ENCODE results near the gene SSH2. TPM values are rescaled to one million over a fixed set of nuclear protein-coding genes. Genes with fewer than 3 reads are reported as not detected.

SSH2 gene
- total and polyA plus RNA-seq, 2 of the 13 experiments (the other 11 are each of a cell fraction or from before 2014, with no cell fraction given) = 6.0 to 6.4 TPM

DNA sequence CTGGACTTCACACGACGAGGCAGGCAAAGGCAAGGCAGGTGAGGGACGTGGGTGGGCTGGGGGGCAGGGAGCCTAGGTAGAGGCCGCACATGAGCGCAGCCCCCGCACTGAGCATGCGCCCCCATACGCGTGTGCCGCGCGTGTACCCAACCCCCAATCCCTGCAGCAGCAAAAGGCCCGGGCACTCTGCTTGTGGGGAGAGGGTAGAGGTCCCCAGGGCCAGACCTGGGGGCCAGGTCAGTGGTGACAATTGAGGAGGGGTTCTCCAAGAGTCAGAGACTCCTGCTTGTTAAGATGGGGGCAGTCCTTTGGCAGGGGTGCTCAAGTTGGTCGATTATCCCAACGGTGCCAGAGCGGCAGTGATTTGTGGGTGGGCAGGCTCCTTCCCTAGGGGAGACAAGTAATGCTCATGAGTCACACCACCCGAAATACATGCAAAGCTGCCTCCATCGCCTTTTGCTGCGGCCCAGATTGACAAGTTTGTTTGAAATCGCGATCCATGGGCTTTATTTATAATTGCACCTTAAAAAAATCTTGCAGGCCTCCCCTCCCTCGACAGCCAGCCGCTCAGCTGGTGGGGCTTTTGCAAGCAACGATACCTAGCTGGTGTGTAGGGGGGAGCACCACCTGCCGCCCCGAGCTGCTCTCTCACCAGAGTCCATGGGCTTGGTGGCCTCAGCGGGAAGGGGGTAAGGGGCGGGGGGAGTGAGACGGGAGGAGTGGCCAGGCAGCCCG lies 339.4 kb downstream of the SSH2 start (continued):
- TF ChIP-seq TAF1 (CRISPR knock-in tag; IDR thresholded peaks at IDR 0.05) (no peak), SMAD9 (CRISPR knock-in tag; IDR thresholded peaks at IDR 0.05) (no peak), MBNL3 (CRISPR knock-in tag; conservative IDR thresholded peaks at IDR 0.05) (no peak), ZNF335 (CRISPR knock-in tag; IDR thresholded peaks at IDR 0.05) (no peak), YY1 (IDR thresholded peaks at IDR 0.05; ENCODE audit: insufficient read depth, insufficient replicate concordance, low read depth, low read length) (peak; percentile 0), SMYD3 (CRISPR knock-in tag; IDR thresholded peaks at IDR 0.05) (no peak), POLR2A (IDR thresholded peaks at IDR 0.05; ENCODE audit: insufficient read depth in 1 of 2, low read depth in 2 of 2, low read length in 2 of 2) (peak in 1 of 2 experiments; percentile 46; a peak in 2 of 4 replicates), SIN3A (IDR thresholded peaks at IDR 0.05; ENCODE audit: borderline replicate concordance, low read depth, low read length) (0 out of 2 replicates have a peak, but pooled peaks have one; percentile 36), RXRB (CRISPR knock-in tag; IDR thresholded peaks at IDR 0.05; ENCODE audit: borderline replicate concordance) (no peak), U2AF2 (IDR thresholded peaks at IDR 0.05; ENCODE audit: low read depth, low read length) (no peak), ZFP62 (CRISPR knock-in tag; IDR thresholded peaks at IDR 0.05) (no peak), ATM (IDR thresholded peaks at IDR 0.05; ENCODE audit: borderline replicate concordance) (no peak), PATZ1 (CRISPR knock-in tag; IDR thresholded peaks at IDR 0.05) (peak; percentile 68), ZNF180 (CRISPR knock-in tag; IDR thresholded peaks at IDR 0.05; ENCODE audit: borderline replicate concordance, low read depth) (peak; percentile 40; the same call in 1 of the 2 replicates), ZNF317 (CRISPR knock-in tag; IDR thresholded peaks at IDR 0.05) (no peak), FOXM1 (CRISPR knock-in tag; IDR thresholded peaks at IDR 0.05) (no peak), ZBTB7B (CRISPR knock-in tag; IDR thresholded peaks at IDR 0.05) (peak; percentile 26; the same call in 1 of the 2 replicates), ZFP90 (CRISPR knock-in tag; IDR thresholded peaks at IDR 0.05; ENCODE audit: borderline replicate concordance) (no peak), FLYWCH1 (CRISPR knock-in tag; IDR thresholded peaks at IDR 0.05) (no peak)
- TF ChIP-seq, protein P1, sequence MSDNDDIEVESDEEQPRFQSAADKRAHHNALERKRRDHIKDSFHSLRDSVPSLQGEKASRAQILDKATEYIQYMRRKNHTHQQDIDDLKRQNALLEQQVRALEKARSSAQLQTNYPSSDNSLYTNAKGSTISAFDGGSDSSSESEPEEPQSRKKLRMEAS (IDR thresholded peaks at IDR 0.05) = peak; percentile 80
- TF ChIP-seq, protein P2, sequence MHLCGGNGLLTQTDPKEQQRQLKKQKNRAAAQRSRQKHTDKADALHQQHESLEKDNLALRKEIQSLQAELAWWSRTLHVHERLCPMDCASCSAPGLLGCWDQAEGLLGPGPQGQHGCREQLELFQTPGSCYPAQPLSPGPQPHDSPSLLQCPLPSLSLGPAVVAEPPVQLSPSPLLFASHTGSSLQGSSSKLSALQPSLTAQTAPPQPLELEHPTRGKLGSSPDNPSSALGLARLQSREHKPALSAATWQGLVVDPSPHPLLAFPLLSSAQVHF (CRISPR knock-in tag; IDR thresholded peaks at IDR 0.05) = 0 out of 2 replicates have a peak, but pooled peaks have one; percentile 43
- TF ChIP-seq, protein P3, sequence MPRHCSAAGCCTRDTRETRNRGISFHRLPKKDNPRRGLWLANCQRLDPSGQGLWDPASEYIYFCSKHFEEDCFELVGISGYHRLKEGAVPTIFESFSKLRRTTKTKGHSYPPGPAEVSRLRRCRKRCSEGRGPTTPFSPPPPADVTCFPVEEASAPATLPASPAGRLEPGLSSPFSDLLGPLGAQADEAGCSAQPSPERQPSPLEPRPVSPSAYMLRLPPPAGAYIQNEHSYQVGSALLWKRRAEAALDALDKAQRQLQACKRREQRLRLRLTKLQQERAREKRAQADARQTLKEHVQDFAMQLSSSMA (CRISPR knock-in tag; IDR thresholded peaks at IDR 0.05) = no peak
- TF ChIP-seq, protein P4, sequence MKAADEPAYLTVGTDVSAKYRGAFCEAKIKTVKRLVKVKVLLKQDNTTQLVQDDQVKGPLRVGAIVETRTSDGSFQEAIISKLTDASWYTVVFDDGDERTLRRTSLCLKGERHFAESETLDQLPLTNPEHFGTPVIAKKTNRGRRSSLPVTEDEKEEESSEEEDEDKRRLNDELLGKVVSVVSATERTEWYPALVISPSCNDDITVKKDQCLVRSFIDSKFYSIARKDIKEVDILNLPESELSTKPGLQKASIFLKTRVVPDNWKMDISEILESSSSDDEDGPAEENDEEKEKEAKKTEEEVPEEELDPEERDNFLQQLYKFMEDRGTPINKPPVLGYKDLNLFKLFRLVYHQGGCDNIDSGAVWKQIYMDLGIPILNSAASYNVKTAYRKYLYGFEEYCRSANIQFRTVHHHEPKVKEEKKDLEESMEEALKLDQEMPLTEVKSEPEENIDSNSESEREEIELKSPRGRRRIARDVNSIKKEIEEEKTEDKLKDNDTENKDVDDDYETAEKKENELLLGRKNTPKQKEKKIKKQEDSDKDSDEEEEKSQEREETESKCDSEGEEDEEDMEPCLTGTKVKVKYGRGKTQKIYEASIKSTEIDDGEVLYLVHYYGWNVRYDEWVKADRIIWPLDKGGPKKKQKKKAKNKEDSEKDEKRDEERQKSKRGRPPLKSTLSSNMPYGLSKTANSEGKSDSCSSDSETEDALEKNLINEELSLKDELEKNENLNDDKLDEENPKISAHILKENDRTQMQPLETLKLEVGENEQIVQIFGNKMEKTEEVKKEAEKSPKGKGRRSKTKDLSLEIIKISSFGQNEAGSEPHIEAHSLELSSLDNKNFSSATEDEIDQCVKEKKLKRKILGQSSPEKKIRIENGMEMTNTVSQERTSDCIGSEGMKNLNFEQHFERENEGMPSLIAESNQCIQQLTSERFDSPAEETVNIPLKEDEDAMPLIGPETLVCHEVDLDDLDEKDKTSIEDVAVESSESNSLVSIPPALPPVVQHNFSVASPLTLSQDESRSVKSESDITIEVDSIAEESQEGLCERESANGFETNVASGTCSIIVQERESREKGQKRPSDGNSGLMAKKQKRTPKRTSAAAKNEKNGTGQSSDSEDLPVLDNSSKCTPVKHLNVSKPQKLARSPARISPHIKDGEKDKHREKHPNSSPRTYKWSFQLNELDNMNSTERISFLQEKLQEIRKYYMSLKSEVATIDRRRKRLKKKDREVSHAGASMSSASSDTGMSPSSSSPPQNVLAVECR (CRISPR knock-in tag; IDR thresholded peaks at IDR 0.05; ENCODE audit: borderline replicate concordance) = peak; percentile 6; the same call in 1 of the 2 replicates

Data from HepG2 (cell line).